NT2/D1 (cell line): Measurements from ENCODE around the gene PLPP4.

Source experiments
- DNase-seq: peaks from one replicate; pipeline ENCODE4 v3.0.0-alpha.2; 2011; ENCODE audit warnings: low read depth, low spot score
- H3K27me3 ChIP-seq: 2 replicates; pipeline ENCODE4 v1.6.0; 2011; ENCODE audit warnings: mild to moderate bottlenecking; ENCODE audit not compliant: insufficient read length, insufficient read depth
- H3K36me3 ChIP-seq: 2 replicates; pipeline ENCODE4 v1.6.1; 2011; ENCODE audit warnings: mild to moderate bottlenecking, low read length, mixed read lengths; ENCODE audit not compliant: insufficient read depth, insufficient read length
- H3K4me1 ChIP-seq: 2 replicates; pipeline ENCODE4 v1.5.1; 2011; ENCODE audit not compliant: insufficient read depth, insufficient read length
- H3K4me3 ChIP-seq: 2 replicates; pipeline ENCODE4 v1.5.1; 2011; ENCODE audit warnings: low read depth; ENCODE audit not compliant: insufficient read length
- H3K9ac ChIP-seq: 2 replicates; pipeline ENCODE4 v1.6.0; 2011; ENCODE audit warnings: low read depth; ENCODE audit not compliant: insufficient read length
- H3K9me3 ChIP-seq: 2 replicates; pipeline ENCODE4 v1.5.1; 2011; ENCODE audit warnings: mild to moderate bottlenecking, low read length; ENCODE audit not compliant: insufficient read depth
- SUZ12 ChIP-seq: IDR thresholded peaks from 2 replicates; pipeline ENCODE4 v1.6.1; 2011; ENCODE audit not compliant: insufficient read length, insufficient read depth; ENCODE audit errors: extremely low read depth
- YY1 ChIP-seq: IDR thresholded peaks from 2 replicates; pipeline ENCODE4 v1.6.1; 2011; ENCODE audit not compliant: insufficient read length, insufficient read depth
- ZNF274 ChIP-seq: IDR thresholded peaks from 2 replicates; pipeline ENCODE4 v1.6.1; 2011; ENCODE audit warnings: mild to moderate bottlenecking, low read depth, low read length

PLPP4 gene

GRCh38 chr10:120612756-120613155 lies 155.7 kb downstream of the PLPP4 start:
- H3K4me1 ChIP-seq = no peaks in the 10 kb centered on the region
- no peak overlapping the region for H3K9ac ChIP-seq
- no peak for TF ChIP-seq SUZ12
- no peak for TF ChIP-seq ZNF274
- TF ChIP-seq YY1 = no peak
- DNase-seq = no peak
- no peaks in the 10 kb centered on the region for H3K27me3 ChIP-seq
- peaks cover 14% of the 10 kb centered on the region for H3K9me3 ChIP-seq
- no peaks in the 10 kb centered on the region for H3K36me3 ChIP-seq
- H3K4me3 ChIP-seq = no peak overlapping the region

GRCh38 chr10:120613180-120613579 lies 156.2 kb downstream of the PLPP4 start:
- no peak for TF ChIP-seq SUZ12
- TF ChIP-seq ZNF274 = no peak
- TF ChIP-seq YY1 = no peak
- Histone ChIP-seq H3K4me1 (no peaks in the 10 kb centered on the region), H3K4me3 (no peak overlapping the region), H3K27me3 (no peaks in the 10 kb centered on the region), H3K36me3 (no peaks in the 10 kb centered on the region), H3K9ac (no peak overlapping the region), H3K9me3 (peaks cover 14% of the 10 kb centered on the region)
- DNase-seq = no peak

GRCh38 chr10:120614680-120615079 lies 157.7 kb downstream of the PLPP4 start:
- Histone ChIP-seq H3K4me1 (no peaks in the 10 kb centered on the region), H3K4me3 (no peak overlapping the region), H3K27me3 (no peaks in the 10 kb centered on the region), H3K36me3 (no peaks in the 10 kb centered on the region), H3K9me3 (peaks cover 14% of the 10 kb centered on the region), H3K9ac (no peak overlapping the region)
- no peak for TF ChIP-seq ZNF274
- no peak for TF ChIP-seq YY1
- TF ChIP-seq SUZ12 = no peak
- DNase-seq = no peak

GRCh38 chr10:120616311-120616911 lies 159.4 kb downstream of the PLPP4 start:
- Histone ChIP-seq H3K4me1 (no peaks in the 10 kb centered on the region), H3K4me3 (no peak overlapping the region), H3K27me3 (no peaks in the 10 kb centered on the region), H3K9me3 (peaks cover 14% of the 10 kb centered on the region), H3K9ac (no peak overlapping the region), H3K36me3 (no peaks in the 10 kb centered on the region)
- no peak for DNase-seq
- TF ChIP-seq ZNF274 (no peak), YY1 (no peak), SUZ12 (no peak)

GRCh38 chr10:120628197-120628596 lies 171.2 kb downstream of the PLPP4 start:
- Histone ChIP-seq H3K4me1 (no peaks in the 10 kb centered on the region), H3K9me3 (peaks cover 14% of the 10 kb centered on the region; the same call in 1 of the 2 replicates)
- TF ChIP-seq YY1 = no peak
- no peak for TF ChIP-seq SUZ12
- TF ChIP-seq ZNF274 = no peak

GRCh38 chr10:120630266-120630665 lies 173.2 kb downstream of the PLPP4 start:
- no peaks in the 10 kb centered on the region for H3K36me3 ChIP-seq
- H3K9ac ChIP-seq = no peak overlapping the region
- H3K9me3 ChIP-seq = peaks cover 14% of the 10 kb centered on the region; the same call in 1 of the 2 replicates
- no peak overlapping the region for H3K4me3 ChIP-seq
- TF ChIP-seq SUZ12 = no peak
- no peak for TF ChIP-seq YY1
- TF ChIP-seq ZNF274 = no peak
- peak; percentile 30 for DNase-seq
- no peaks in the 10 kb centered on the region for H3K4me1 ChIP-seq
- H3K27me3 ChIP-seq = no peaks in the 10 kb centered on the region

More at GRCh38 chr10:120628197-120628596, 171.2 kb downstream of the PLPP4 start:
- Histone ChIP-seq H3K27me3 (no peaks in the 10 kb centered on the region), H3K36me3 (no peaks in the 10 kb centered on the region), H3K9ac (no peak overlapping the region), H3K4me3 (no peak overlapping the region)
- DNase-seq = no peak

GRCh38 chr10:120632047-120632446 lies 175.0 kb downstream of the PLPP4 start:
- no peak for DNase-seq
- Histone ChIP-seq H3K27me3 (no peaks in the 10 kb centered on the region), H3K9ac (no peak overlapping the region), H3K4me3 (no peak overlapping the region), H3K36me3 (no peaks in the 10 kb centered on the region), H3K9me3 (peaks cover 14% of the 10 kb centered on the region; the same call in 1 of the 2 replicates), H3K4me1 (no peaks in the 10 kb centered on the region)
- no peak for TF ChIP-seq YY1
- no peak for TF ChIP-seq ZNF274
- TF ChIP-seq SUZ12 = no peak
